ENCODE results near the gene SAMD4B. TPM values are rescaled to one million over a fixed set of nuclear protein-coding genes. Genes with fewer than 3 reads are reported as not detected.

SAMD4B gene
- total RNA-seq, 3 donors from 2014 or later = 57.4 to 65.2 (median 59.7) TPM

GRCh38 chr19:39297931-39298634, 44.1 kb upstream of the SAMD4B start:
- H3K9me3 ChIP-seq = no peaks in the 10 kb centered on the region
- no peak overlapping the region for H3K4me3 ChIP-seq
- no peaks in the 10 kb centered on the region for H3K36me3 ChIP-seq
- intact Hi-C loops (cut with DNase I; ENCODE audit: low total_unique reads) = loop anchor here (5.0 kb wide), 1 partner anchor 784 kb away; no protein-coding TSS in a partner anchor
- no peaks in the 10 kb centered on the region for H3K4me1 ChIP-seq
- H3K27ac ChIP-seq = no peak overlapping the region
- TF ChIP-seq POLR2AphosphoS5 (IDR thresholded peaks at IDR 0.05) = no peak
- H3K27me3 ChIP-seq = no peaks in the 10 kb centered on the region
- no peak for DNase-seq (ENCODE audit: low spot score in 2 of 2)

GRCh38 chr19:39299404-39299803, 42.8 kb upstream of the SAMD4B start:
- Histone ChIP-seq H3K4me3 (no peak overlapping the region), H3K27me3 (peaks cover 0 to under 1% of the 10 kb centered on the region in 2 donors), H3K36me3 (no peaks in the 10 kb centered on the region), H3K9me3 (no peaks in the 10 kb centered on the region), H3K4me1 (no peaks in the 10 kb centered on the region), H3K27ac (no peak overlapping the region)
- no peak for TF ChIP-seq POLR2AphosphoS5 (IDR thresholded peaks at IDR 0.05)
- TF ChIP-seq CTCF (IDR thresholded peaks at IDR 0.05) = no peak
- no peak for TF ChIP-seq POLR2A (IDR thresholded peaks at IDR 0.05)
- no peak for DNase-seq (ENCODE audit: low spot score in 2 of 2)
- intact Hi-C loops (cut with DNase I; ENCODE audit: low total_unique reads) = loop anchor here (5.0 kb wide), 1 partner anchor 783 kb away; no protein-coding TSS in a partner anchor

GRCh38 chr19:39299832-39300231, 42.4 kb upstream of the SAMD4B start:
- Histone ChIP-seq H3K27me3 (peaks cover 0 to 5% of the 10 kb centered on the region in 2 donors), H3K27ac (no peak overlapping the region), H3K4me3 (no peak overlapping the region), H3K36me3 (no peaks in the 10 kb centered on the region), H3K4me1 (no peaks in the 10 kb centered on the region), H3K9me3 (no peaks in the 10 kb centered on the region)
- no peak for DNase-seq (ENCODE audit: low spot score in 2 of 2)
- intact Hi-C loops (cut with DNase I; ENCODE audit: low total_unique reads) = loop anchor here (5.0 kb wide), 1 partner anchor 782 kb away; no protein-coding TSS in a partner anchor
- TF ChIP-seq CTCF (IDR thresholded peaks at IDR 0.05) (no peak), POLR2A (IDR thresholded peaks at IDR 0.05) (no peak), POLR2AphosphoS5 (IDR thresholded peaks at IDR 0.05) (no peak)

- intact Hi-C loops (cut with DNase I; ENCODE audit: low total_unique reads) = no loop called here
These were observed 41.2 kb upstream of the SAMD4B start for GRCh38 chr19:39301021-39301420.

GRCh38 chr19:39301562-39301961, 40.7 kb upstream of the SAMD4B start:
- Histone ChIP-seq H3K27ac (no peak overlapping the region), H3K27me3 (peaks cover 0 to 5% of the 10 kb centered on the region in 2 donors), H3K4me1 (no peaks in the 10 kb centered on the region), H3K4me3 (no peak overlapping the region), H3K36me3 (no peaks in the 10 kb centered on the region), H3K9me3 (no peaks in the 10 kb centered on the region)
- no peak for DNase-seq (ENCODE audit: low spot score in 2 of 2)
- intact Hi-C loops (cut with DNase I; ENCODE audit: low total_unique reads) = no loop called here
- TF ChIP-seq POLR2A (IDR thresholded peaks at IDR 0.05) = no peak
- no peak for TF ChIP-seq POLR2AphosphoS5 (IDR thresholded peaks at IDR 0.05)
- TF ChIP-seq CTCF (IDR thresholded peaks at IDR 0.05) = no peak

More at GRCh38 chr19:39301021-39301420, 41.2 kb upstream of the SAMD4B start:
- Histone ChIP-seq H3K9me3 (no peaks in the 10 kb centered on the region), H3K4me1 (no peaks in the 10 kb centered on the region), H3K27ac (no peak overlapping the region), H3K36me3 (no peaks in the 10 kb centered on the region), H3K4me3 (no peak overlapping the region), H3K27me3 (peaks cover 0 to 5% of the 10 kb centered on the region in 2 donors)
- no peak for DNase-seq (ENCODE audit: low spot score in 2 of 2)
- TF ChIP-seq CTCF (IDR thresholded peaks at IDR 0.05) (no peak), POLR2AphosphoS5 (IDR thresholded peaks at IDR 0.05) (no peak), POLR2A (IDR thresholded peaks at IDR 0.05) (no peak)
